VCaP (cell line): ENCODE results near the gene MED1.
"Not testable (repeated sequence)": the region's sequence is repeated elsewhere in the genome, so short reads cannot be mapped to it uniquely, and the experiment has no call there.

Experiments
- H3K27ac ChIP-seq: fragments of 450-650 bp; 2 replicates; pipeline ENCODE4 v1.5.1; 2017
- TF ChIP-seq, protein P1 (sequence below): fragments of 450-650 bp; conservative IDR thresholded peaks from 2 replicates; pipeline ENCODE4 v1.5.1; 2017; ENCODE audit warnings: mild to moderate bottlenecking, moderate library complexity

Gene MED1

DNA sequence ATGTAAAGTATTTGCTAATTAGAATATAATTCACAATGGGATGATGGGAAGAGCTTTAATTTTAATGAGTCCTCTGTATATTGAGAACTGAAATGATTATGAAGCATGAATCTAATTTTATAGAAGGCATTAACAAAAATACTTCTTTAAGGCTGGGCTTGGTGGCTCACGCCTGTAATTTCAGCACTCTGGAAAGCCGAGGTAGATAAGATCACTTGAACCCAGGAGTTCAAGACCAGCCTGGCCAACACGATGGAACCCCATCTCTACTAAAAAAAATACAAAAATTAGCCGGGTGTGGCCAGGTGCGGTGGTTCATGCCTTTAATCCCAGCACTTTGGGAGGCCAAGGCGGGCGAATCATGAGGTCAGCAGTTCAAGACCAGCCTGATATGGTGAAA is 22.2 kb upstream of the MED1 start:
- no peak overlapping the region for H3K27ac ChIP-seq
- TF ChIP-seq, protein P1, sequence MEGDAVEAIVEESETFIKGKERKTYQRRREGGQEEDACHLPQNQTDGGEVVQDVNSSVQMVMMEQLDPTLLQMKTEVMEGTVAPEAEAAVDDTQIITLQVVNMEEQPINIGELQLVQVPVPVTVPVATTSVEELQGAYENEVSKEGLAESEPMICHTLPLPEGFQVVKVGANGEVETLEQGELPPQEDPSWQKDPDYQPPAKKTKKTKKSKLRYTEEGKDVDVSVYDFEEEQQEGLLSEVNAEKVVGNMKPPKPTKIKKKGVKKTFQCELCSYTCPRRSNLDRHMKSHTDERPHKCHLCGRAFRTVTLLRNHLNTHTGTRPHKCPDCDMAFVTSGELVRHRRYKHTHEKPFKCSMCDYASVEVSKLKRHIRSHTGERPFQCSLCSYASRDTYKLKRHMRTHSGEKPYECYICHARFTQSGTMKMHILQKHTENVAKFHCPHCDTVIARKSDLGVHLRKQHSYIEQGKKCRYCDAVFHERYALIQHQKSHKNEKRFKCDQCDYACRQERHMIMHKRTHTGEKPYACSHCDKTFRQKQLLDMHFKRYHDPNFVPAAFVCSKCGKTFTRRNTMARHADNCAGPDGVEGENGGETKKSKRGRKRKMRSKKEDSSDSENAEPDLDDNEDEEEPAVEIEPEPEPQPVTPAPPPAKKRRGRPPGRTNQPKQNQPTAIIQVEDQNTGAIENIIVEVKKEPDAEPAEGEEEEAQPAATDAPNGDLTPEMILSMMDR, result no peak

DNA sequence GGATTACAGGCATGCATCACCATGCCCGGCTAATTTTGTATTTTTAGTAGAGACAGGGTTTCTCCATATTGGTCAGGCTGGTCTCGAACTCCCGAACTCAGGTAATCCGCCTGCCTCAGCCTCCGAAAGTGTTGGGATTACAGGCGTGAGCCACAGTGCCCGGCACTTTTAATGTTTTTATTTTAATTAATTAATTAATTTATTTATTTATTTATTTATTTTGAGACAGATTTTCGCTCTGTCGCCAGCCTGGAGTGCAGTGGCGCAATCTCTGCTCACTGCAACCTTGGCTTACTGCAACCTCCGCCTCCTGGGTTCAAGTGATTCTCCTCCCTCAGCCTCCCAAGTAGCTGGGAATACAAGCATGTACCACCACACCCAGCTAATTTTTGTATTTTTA is 17.5 kb upstream of the MED1 start:
- H3K27ac ChIP-seq, result not testable (repeated sequence)

DNA sequence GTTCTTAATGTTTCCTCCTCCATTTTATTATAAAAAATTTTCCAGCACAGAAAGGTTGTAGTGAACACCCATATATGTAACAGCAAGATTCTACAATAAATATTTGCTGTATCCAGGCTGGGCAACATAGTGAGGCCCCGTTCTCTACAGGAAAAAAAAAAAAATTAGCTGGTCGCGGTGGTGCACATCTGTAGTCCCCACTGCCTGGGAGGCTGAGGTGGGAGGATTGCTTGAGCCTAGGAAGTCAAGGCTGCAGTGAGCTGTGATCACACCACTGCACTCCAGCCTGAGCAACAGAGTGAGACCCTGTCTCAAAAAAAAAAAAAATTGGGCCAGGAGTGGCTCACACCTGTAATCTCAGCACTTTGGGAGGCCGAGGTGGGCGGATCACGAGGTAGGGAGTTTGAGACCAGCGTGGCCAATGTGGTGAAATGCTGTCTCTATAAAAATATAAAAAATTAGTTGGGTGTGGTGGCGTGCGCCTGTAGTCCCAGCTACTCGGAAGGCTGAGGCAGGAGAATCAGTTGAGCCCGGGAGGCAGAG is 13.6 kb upstream of the MED1 start:
- peak overlapping the region; percentile 99; the same call in 1 of the 2 replicates for H3K27ac ChIP-seq

DNA sequence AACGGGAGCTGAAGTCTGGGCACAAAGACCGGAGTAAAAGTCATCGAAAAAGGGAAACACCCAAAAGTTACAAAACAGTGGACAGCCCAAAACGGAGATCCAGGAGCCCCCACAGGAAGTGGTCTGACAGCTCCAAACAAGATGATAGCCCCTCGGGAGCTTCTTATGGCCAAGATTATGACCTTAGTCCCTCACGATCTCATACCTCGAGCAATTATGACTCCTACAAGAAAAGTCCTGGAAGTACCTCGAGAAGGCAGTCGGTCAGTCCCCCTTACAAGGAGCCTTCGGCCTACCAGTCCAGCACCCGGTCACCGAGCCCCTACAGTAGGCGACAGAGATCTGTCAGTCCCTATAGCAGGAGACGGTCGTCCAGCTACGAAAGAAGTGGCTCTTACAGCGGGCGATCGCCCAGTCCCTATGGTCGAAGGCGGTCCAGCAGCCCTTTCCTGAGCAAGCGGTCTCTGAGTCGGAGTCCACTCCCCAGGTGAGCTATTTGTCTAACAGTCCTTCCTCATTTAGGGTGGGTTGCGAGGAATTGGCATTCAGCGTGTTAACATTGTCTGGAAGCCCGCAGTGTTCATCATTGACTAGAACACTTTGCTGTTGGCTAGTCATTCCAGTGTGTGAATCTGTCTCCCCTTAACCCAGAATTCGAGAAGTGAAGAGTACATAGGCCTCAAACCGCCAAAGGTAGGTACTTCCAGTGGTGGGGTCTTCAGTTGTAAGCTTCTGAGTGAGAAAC is 11.7 kb upstream of the MED1 start:
- TF ChIP-seq, protein P1, result no peak
- H3K27ac ChIP-seq, result peak overlapping the region; percentile 99

GRCh38 chr17:39461926-39462569 is 11.0 kb upstream of the MED1 start:
- H3K27ac ChIP-seq, result peak overlapping the region; percentile 99
- TF ChIP-seq, protein P1, result no peak

DNA sequence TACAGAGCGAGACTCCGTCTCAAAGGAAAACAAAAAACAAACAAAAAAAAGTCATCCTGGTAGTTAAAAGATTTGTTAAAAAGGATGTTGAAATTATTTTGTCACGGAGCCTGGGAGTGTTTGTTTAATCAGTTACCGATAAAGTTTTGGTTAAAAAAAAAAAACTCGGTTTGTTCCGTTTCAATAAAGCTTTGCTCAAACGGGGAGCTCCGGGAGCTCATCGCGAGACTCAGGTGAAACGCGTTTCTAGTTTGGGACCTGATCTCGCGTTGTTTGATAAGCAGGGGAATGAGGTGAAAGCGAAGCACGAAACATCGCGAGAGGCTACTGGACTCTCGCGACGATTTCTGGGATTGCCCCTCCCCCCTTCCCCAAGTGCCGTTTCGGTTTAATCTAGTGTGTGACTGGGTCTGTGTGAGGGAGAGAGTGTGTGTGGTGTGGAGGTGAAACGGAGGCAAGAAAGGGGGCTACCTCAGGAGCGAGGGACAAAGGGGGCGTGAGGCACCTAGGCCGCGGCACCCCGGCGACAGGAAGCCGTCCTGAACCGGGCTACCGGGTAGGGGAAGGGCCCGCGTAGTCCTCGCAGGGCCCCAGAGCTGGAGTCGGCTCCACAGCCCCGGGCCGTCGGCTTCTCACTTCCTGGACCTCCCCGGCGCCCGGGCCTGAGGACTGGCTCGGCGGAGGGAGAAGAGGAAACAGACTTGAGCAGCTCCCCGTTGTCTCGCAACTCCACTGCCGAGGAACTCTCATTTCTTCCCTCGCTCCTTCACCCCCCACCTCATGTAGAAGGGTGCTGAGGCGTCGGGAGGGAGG is 10.3 kb upstream of the MED1 start, which contains the start of gene CDK12:
CDK12 (plus strand) TSS at position 374 of the 813 bp plus-strand sequence. CDS start 586 bp downstream, outside the sequence.
- TF ChIP-seq, protein P1, result no peak
- H3K27ac ChIP-seq, result peak within 1 kb of the TSS; percentile 99

DNA sequence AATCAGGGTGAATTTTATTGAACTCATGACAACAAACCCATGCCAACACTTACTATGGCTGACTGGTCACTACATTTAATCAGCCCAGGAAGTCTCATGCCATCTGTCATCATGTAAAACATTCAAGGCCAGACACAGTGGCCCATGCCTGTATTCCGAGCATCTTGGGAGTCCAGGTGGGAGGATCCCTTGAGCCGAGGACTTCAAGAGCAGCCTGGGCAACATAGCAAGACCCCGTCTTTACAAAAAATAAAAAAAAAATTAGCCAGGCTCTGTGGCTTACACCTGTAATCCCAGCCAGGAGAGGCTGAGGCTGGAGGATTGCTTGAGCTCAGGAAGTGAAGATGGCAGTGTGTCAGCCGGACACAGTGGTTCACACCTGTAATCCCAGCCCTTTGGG is 4.9 kb upstream of the MED1 start:
- TF ChIP-seq, protein P1, result no peak
- H3K27ac ChIP-seq, result no peak overlapping the region

DNA sequence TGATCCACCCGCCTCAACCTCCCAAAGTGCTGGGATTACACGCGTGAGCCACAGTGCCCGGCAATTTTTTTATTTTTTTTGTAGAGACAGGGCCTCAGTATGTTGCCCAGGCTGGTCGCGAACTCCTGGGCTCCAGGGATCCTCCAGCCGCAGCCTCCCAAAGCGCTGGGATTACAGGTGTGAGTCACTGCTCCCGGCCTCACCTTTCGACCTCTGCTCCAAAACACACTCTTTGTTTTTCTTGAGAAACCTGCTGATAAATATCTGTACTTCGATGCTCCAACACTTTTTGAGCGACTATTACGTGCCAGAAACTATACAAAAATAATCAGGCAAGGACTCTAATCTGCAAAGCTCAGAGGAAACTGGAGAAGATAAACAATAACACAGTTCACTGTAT is 1.0 kb downstream of the MED1 start:
- peak overlapping the region; percentile 93 for H3K27ac ChIP-seq
- TF ChIP-seq, protein P1, result no peak
